DMS79 (cell line): ENCODE measurements around the gene MAL.
"Not testable (repeated sequence)": the region's sequence is repeated elsewhere in the genome, so short reads cannot be mapped to it uniquely, and the experiment has no call there.

Experiments
- DNase-seq: peaks from one replicate; lab custom pipeline; 2025; lab: John Stamatoyannopoulos, UW

MAL gene

DNA sequence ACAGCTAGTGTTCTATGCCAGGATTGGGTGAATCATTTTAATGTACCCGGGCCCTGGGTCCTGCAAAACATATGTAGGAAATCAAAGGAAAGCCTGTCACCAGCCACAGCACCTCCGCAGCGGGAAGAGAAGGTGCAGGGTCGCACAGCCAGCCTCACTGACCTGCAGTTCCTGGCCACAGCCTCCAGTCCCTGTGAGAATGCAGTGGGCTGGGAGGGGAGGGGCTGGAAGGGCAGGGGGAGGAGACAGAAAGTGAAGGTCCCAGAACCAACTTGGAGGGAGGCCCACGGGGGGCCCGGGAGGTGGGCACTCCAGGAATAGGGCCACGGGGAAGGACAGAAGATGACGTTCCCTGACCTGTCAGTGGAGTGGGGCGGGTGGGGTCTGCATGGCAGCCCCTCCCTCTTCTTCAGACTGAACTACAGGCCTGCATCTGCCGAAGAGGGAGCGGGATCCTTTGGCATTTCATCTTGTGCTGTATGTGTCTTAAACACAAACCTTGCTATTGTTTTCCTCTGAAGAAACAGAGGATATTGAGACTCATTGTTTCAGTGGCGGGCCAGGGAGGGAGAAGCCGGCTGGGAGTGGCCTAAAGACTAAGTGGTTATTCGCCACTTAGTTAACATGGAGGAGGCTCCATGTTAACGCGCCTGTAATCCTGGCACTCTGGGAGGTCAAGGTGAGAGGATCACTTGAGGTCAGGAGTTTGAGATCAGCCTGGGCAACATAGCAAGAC, 7.5 kb downstream of the MAL start:
- no peak for DNase-seq

GRCh38 chr2:95034221-95034620, 8.7 kb downstream of the MAL start:
- DNase-seq: no peak

DNA sequence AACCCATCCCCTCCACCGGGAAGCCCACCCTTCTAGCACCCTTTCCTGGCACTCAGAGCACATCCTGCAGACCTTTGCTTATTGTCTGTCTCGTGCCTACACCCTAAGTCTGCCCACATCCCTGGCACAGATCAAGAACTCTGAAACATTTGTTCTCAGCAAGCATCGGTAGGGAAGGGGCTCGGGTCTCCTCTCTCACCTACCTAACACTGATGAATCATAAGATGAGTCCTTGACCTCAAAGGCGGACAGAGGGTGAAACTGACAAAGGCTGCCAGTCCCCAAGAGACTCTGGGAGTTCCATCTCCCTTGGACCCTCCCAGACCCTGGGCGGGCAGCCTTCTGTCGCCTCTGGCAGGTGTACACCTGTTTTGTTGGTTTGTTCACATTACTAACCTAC, 9.3 kb downstream of the MAL start:
- DNase-seq: no peak

GRCh38 chr2:95036596-95037383, 11.3 kb downstream of the MAL start:
- no peak for DNase-seq

DNA sequence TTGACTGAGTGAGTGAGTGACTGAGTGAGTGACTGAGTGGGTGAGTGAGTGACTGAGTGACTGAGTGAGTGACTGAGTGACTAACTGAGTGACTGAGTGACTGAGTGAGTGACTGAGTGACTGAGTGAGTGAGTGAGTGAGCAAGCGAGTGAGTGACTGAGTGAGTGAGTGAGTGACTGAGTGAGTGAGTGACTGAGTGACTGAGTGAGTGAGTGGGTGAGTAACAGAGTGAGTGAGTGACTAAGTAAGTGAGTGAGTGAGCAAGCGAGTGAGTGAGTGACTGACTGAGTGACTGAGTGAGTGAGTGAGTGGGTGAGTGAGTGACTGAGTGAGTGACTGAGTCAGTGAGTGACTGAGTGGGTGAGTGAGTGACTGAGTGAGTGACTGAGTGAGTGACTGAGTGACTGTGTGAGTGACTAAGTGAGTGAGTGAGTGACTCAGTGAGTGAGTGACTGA, 11.9 kb downstream of the MAL start:
- DNase-seq: no peak

GRCh38 chr2:95037841-95038585, 12.5 kb downstream of the MAL start:
- DNase-seq: not testable (repeated sequence)

DNA sequence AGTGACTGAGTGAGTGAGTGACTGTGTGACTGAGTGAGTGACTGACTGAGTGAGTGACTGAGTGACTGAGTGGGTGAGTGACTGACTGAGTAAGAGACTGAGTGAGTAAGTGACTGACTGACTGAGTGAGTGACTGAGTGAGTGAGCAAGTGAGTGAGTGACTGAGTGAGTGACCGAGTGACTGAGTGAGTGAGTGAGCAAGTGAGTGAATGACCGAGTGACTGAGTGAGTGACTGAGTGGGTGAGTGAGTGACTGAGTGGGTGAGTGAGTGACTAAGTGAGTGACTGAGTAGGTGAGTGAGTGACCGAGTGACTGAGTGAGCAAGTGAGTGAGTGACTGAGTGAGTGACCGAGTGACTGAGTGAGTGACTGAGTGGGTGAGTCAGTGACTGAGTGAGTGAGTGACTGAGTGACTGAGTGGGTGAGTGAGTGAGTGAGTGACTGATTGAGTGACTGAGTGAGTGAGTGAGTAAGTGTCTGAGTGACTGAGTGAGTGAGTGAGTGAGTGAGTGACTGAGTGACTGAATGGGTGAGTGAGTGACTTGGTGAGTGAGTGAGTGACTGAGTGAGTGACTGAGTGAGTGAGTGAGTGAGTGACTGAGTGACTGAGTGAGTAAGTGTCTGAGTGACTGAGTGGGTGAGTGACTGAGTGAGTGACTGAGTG, 13.3 kb downstream of the MAL start:
- DNase-seq: no peak

DNA sequence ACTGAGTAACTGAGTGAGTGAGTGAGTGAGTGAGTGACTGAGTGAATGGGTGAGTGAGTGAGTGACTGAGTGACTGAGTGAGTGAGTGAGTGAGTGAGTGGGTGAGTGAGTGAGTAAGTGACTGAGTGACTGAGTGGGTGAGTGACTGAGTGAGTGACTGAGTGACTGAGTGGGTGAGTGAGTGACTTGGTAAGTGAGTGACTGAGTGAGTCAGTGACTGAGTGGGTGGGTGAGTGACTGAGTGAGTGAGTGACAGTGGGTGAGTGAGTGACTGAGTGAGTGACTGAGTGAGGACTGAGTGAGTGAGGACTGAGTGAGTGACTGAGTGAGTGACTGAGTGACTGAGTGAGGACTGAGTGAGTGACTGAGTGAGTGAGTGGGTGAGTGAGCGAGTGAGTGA, 13.9 kb downstream of the MAL start:
- DNase-seq: no peak

- DNase-seq: no peak
These were observed 14.5 kb downstream of the MAL start for GRCh38 chr2:95039978-95040377.

DNA sequence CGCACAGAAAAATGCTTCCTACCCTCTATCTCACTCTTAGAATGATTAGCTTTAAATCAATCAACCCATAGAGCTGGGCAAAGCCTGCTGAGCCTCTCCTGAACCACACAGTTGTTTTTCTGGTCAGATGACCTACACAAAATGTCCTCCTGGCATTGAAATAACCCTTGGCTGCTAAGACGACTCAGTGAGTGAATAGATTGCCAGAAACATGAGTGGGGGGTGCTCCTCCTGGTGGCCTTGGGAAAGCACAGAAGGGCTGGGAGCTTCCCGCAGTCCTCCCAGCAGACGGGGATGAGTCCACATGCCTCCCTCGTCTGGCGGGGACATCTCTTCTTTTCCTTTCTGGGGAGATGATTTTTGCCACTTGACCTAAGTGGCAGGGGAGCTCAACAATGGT, 14.9 kb downstream of the MAL start:
- no peak for DNase-seq

GRCh38 chr2:95041060-95041823, 15.7 kb downstream of the MAL start:
- no peak for DNase-seq

- no peak for DNase-seq
These were observed 16.4 kb downstream of the MAL start for GRCh38 chr2:95041824-95042442.

DNA sequence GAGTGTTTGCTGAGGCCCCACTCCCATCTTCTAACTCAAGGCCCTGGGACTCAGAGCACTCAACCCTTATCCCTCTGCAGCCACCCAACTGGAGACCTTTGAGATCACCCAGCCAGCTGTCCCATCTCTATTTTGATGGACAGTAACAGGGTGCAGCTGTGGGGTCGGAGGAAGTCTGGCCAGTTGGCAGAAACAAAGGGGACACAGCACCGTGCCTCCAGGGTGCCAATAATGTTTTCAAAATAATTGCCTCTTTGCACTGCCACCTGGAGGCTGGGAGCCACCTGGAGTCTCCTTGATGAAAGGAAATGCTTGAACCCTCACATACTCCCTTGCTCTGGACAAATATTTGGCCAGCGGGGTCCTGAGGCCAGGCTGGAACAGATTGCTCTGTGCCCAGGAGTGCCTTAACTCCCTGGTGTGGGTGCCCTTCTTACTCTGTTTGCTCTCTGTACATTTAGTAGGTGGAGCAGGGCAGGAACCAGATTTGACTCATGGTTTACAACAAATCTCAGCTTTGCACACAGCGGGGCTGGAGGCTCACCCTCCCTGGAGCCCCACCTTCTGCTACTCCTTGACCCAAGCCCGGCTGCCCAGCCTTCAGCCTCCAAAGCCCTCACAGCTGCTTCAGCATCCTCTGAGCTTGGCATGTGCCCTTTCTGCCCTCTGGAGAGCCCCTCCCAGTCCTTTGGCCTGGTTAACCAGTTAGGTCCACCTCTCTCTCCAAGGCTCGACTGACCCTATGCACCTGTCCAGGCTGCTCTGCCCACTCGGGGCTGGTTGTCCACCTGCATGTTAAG, 17.2 kb downstream of the MAL start:
- no peak for DNase-seq

DNA sequence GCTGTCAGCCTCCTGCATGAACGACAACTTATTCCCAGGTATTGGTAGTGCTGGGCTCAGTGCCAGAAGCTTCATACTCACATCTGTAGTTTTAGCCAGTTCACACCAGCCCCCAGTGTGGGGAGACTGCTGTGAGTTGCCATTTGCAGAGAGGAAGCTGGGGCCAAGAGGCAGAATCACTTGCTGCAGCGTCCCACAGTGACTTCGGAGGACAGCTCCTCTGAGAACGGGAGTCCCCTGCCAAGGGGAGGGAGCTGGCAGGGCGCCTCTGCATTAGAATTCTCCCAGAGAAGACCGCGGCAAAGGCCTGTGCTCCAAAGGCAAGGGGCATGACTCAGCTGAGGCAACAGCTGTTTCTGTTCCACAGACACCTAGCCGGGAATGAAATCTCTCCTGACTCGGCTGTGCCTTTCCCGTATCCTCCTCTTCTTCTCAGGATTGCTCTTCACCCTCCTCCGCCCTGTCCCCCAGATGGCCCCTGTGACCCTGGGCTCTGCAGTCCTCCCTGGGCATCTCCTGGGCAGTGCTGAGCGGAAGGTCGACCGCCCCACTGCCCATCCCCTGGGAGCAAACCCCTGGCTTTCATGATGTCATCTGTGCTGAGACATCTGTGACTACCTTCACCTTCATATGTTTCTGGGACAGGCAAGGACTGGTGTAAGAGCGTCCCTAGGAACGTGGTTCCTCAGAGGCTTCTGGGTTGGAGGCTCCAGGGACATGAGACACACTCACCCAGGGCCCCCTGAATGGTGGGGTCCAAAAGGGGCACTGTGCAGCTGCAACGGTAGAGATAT, 18.0 kb downstream of the MAL start:
- peak; percentile 75 for DNase-seq

- DNase-seq: no peak
These were observed 19.1 kb downstream of the MAL start for GRCh38 chr2:95044601-95045000.

DNA sequence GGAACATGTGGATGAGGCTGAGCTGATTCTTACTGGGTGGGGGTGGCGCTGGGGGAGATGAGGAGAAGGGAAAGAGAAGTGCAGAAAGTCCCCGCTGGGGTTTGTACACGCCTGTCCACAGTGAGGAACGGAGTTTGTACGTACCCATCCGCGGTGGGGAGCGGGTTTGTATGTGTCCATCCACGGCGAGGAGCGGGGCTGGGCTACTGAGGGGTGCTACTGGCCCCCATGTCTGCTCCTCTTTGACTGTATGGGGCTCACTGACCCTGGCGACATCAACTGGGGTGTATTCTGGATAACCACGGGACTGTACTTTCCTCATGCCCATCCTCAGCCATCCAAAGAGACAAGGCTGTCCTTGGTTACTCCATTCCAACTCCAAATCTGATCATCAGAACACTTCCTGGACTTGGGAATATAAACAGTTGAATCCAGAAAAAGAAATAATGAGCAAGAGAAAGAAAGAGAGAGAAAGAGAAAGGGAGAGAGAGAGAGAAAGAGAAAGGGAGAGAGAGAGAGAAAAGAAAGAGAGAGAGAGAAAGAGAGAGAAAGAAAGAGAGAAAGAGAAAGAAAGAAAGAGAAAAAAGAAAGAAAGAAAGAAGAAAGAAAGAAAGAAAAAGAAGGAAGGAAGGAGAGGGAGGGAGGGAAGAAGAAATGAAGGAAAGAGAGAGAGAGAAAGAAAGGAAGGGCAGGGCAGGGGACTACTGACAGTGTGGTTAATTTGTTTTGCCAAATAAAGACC, 21.0 kb downstream of the MAL start:
- no peak for DNase-seq

GRCh38 chr2:95047629-95048510, 22.4 kb downstream of the MAL start:
- DNase-seq: peak; percentile 33
